Panc1 (cell line): ENCODE data around the gene WASL. TPM values are rescaled to one million over a fixed set of nuclear protein-coding genes. Genes with fewer than 3 reads are reported as not detected.

Experiments used
- ATAC-seq: fragments of 200-7000 bp; cut with Tn5 transposase; 2 replicates; pipeline ENCODE4 v1.9.1; 2020; ENCODE audit warnings: mild to moderate bottlenecking, moderate library complexity
- BruUV-seq: library from RNA; stranded (reverse); fragments of 400-500 nt; replicated peaks from 2 replicates; lab custom pipeline; 2021; lab: Mats Ljungman, UMichigan
- CTCF ChIA-PET: fragments of 300-600 bp; sonication (Branson Sonifier 250); formaldehyde crosslinking; loops from one replicate; lab custom pipeline; 2022; ENCODE audit warnings: antibody characterized with exemption; lab: Charles Lee
- POLR2A ChIA-PET: fragments of 300-600 bp; sonication (Branson Sonifier 250); formaldehyde crosslinking; loops from one replicate; lab custom pipeline; 2022; ENCODE audit warnings: antibody characterized with exemption; lab: Charles Lee
- DNase-seq: peaks from one replicate; pipeline ENCODE4 v3.0.0-alpha.2; 2010; ENCODE audit warnings: low read depth, low spot score
- H3K27ac ChIP-seq: 2 replicates; pipeline ENCODE4 v1.5.1; 2011; ENCODE audit warnings: mild to moderate bottlenecking, low read length, inconsistent platforms
- H3K27me3 ChIP-seq: fragments of 200-500 bp; sonication (Bioruptor generic); 2 replicates; pipeline ENCODE4 v1.6.0; 2014; ENCODE audit warnings: low read length, inconsistent platforms; ENCODE audit not compliant: control insufficient read depth, insufficient read depth
- H3K36me3 ChIP-seq: fragments of 200-500 bp; sonication (Bioruptor generic); 2 replicates; pipeline ENCODE4 v1.5.1; 2014; ENCODE audit warnings: inconsistent platforms, mild to moderate bottlenecking, low read length, moderate library complexity; ENCODE audit not compliant: control insufficient read depth, insufficient read depth
- H3K4me1 ChIP-seq: 2 replicates; pipeline ENCODE4 v1.5.1; 2011; ENCODE audit warnings: inconsistent platforms, mild to moderate bottlenecking, low read length, moderate library complexity; ENCODE audit not compliant: control insufficient read depth, insufficient read depth
- H3K4me3 ChIP-seq, 2 experiments: 2 replicates each; pipeline ENCODE4 v1.5.1; 2011 to 2012; ENCODE audit warnings: low read depth in 2 of 2, low read length in 2 of 2, mild to moderate bottlenecking in 2 of 2, inconsistent platforms in 1 of 2, moderate library complexity in 1 of 2
- H3K9me3 ChIP-seq: fragments of 200-500 bp; sonication (Bioruptor generic); 2 replicates; pipeline ENCODE4 v1.5.1; 2014; ENCODE audit warnings: low read depth, mild to moderate bottlenecking, inconsistent platforms, low read length, moderate library complexity; ENCODE audit not compliant: control insufficient read depth, insufficient read depth
- POLR2AphosphoS5 ChIP-seq: IDR thresholded peaks from 2 replicates; pipeline ENCODE4 v1.6.1; 2012; ENCODE audit warnings: mild to moderate bottlenecking, low read depth, low read length, moderate library complexity
- REST ChIP-seq, 2 experiments: IDR thresholded peaks; 2 replicates each; pipeline ENCODE4 v1.6.1; 2011 to 2012; ENCODE audit warnings: low read depth in 2 of 2, control low read depth in 1 of 2, low read length in 1 of 2, mild to moderate bottlenecking in 1 of 2, moderate library complexity in 1 of 2; ENCODE audit not compliant: insufficient read depth in 1 of 2
- SIN3A ChIP-seq: IDR thresholded peaks from 2 replicates; pipeline ENCODE4 v1.6.1; 2012; ENCODE audit warnings: low read depth, mild to moderate bottlenecking, low read length, moderate library complexity, borderline replicate concordance; ENCODE audit not compliant: insufficient read depth
- TCF7L2 ChIP-seq: IDR thresholded peaks from 2 replicates; pipeline ENCODE4 v1.6.1; 2011; ENCODE audit warnings: mild to moderate bottlenecking, low read depth, low read length, inconsistent platforms
- in situ Hi-C: cut with HindIII; loops from 2 replicates; pipeline ENCODE4 v1.10.0; 2016; ENCODE audit warnings: low sequenced_read_pairs, low pct_unique_long_range_greater_than_20kb
- intact Hi-C: fragments of 100-400 bp; cut with micrococcal nuclease; formaldehyde crosslinking; loops from one replicate; pipeline ENCODE4 v1.10.0; 2022; ENCODE audit not compliant: unreplicated experiment
- total RNA-seq: library from RNA; stranded (reverse); gene quantifications from one replicate; pipeline ENCODE4 v1.2.1, GENCODE V29; 2021; ENCODE audit not compliant: unreplicated experiment
- TF ChIP-seq, protein P1 (sequence below): fragments of 450-650 bp; IDR thresholded peaks from 2 replicates; pipeline ENCODE4 v1.5.1; 2017; ENCODE audit warnings: mild to moderate bottlenecking

The WASL gene
- total RNA-seq, 1 experiment from 2014 or later = 29.6 TPM

DNA sequence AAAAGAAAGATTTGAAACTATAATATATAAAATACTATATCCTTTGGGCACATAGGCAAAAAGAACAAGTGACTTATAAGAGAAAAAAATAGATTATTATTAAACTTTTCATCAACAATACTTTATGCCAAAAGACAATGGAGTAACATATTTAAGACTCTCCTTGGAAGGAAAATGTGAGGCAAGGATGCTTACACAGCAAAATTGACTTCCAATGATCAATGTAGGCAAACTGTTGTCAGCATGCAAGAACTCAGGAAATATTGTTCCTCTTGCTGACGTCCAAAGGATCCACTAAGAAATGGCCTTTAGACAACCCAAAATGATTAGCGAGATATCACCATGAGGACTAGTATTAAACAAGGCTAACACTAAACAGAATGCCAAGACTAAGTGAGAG, 116.0 kb downstream of the WASL start:
- TF ChIP-seq POLR2AphosphoS5 (no peak), SIN3A (no peak), REST (IDR thresholded peaks at IDR 0.05; ENCODE audit: insufficient read depth in 1 of 2, low read depth in 2 of 2, low read length in 1 of 2) (no peak), TCF7L2 (no peak)
- TF ChIP-seq, protein P1, sequence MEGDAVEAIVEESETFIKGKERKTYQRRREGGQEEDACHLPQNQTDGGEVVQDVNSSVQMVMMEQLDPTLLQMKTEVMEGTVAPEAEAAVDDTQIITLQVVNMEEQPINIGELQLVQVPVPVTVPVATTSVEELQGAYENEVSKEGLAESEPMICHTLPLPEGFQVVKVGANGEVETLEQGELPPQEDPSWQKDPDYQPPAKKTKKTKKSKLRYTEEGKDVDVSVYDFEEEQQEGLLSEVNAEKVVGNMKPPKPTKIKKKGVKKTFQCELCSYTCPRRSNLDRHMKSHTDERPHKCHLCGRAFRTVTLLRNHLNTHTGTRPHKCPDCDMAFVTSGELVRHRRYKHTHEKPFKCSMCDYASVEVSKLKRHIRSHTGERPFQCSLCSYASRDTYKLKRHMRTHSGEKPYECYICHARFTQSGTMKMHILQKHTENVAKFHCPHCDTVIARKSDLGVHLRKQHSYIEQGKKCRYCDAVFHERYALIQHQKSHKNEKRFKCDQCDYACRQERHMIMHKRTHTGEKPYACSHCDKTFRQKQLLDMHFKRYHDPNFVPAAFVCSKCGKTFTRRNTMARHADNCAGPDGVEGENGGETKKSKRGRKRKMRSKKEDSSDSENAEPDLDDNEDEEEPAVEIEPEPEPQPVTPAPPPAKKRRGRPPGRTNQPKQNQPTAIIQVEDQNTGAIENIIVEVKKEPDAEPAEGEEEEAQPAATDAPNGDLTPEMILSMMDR = no peak
- no peaks in the 10 kb centered on the region for H3K36me3 ChIP-seq
- H3K27me3 ChIP-seq = no peaks in the 10 kb centered on the region
- intact Hi-C loops = loop anchor here (5.0 kb wide), 1 partner anchor 234 kb away; no protein-coding TSS in a partner anchor
- no TSS peak for BruUV-seq
- no peak overlapping the region for H3K4me3 ChIP-seq
- H3K27ac ChIP-seq = no peak overlapping the region
- in situ Hi-C loops = no loop called here
- DNase-seq (no peak), ATAC-seq (no peak)
- ChIA-PET CTCF (no interaction called here), POLR2A (interaction anchor here (0.6 kb wide), 1 partner anchor 685 kb away, joined by 3 read pairs; no protein-coding TSS in a partner anchor)
- no peaks in the 10 kb centered on the region for H3K4me1 ChIP-seq
- no peaks in the 10 kb centered on the region for H3K9me3 ChIP-seq

Other genes starting within 250 kb of the WASL start
- 0.59 TPM for gene IQUB, start 214.4 kb downstream of the WASL start, total RNA-seq
- gene NDUFA5, start 191.2 kb downstream of the WASL start, total RNA-seq = 53.4 TPM
- not detected for gene ASB15, start 147.2 kb downstream of the WASL start, total RNA-seq
- gene LMOD2, start 93.1 kb downstream of the WASL start, total RNA-seq = not detected
- gene HYAL4, start 96.2 kb upstream of the WASL start, total RNA-seq = not detected
- gene SPAM1, start 176.2 kb upstream of the WASL start, total RNA-seq = not detected